Prostate gland (tissue), 2 donors: Measurements from ENCODE around the gene TMEM59L.

Experiments
- CTCF ChIP-seq, 4 experiments: fragments of 200-600 bp in 2 of 4; fragments of 450-650 bp in 2 of 4; sonication (generic) in 2 of 4; IDR thresholded peaks; 1 replicate in 3 of 4; 2 replicates in 1 of 4; pipeline ENCODE4 v1.5.1; 2016 to 2019; ENCODE audit warnings: antibody characterized with exemption in 4 of 4, mild to moderate bottlenecking in 2 of 4, moderate library complexity in 2 of 4
- POLR2A ChIP-seq: fragments of 450-650 bp; IDR thresholded peaks from one replicate; pipeline ENCODE4 v1.6.1; 2016; ENCODE audit warnings: antibody characterized with exemption, mild to moderate bottlenecking
- POLR2AphosphoS5 ChIP-seq: sonication (generic); formaldehyde crosslinking; IDR thresholded peaks from one replicate; pipeline ENCODE4 v1.6.1; 2017; ENCODE audit warnings: antibody characterized with exemption

- TF ChIP-seq CTCF (IDR thresholded peaks at IDR 0.05) (no peak), POLR2A (no peak), POLR2AphosphoS5 (no peak)
Measured at GRCh38 chr19:18608102-18608804, 4.4 kb upstream of the TMEM59L start.
